HG02678 (cell line): ENCODE results near the gene PHACTR4.
"Not testable (repeated sequence)": the region's sequence is repeated elsewhere in the genome, so short reads cannot be mapped to it uniquely, and the experiment has no call there.

Source experiments
- ATAC-seq: cut with Tn5 transposase; IDR thresholded peaks from one replicate; pipeline ENCODE4 v1.9.1; 2021; ENCODE audit warnings: mild to moderate bottlenecking, moderate library complexity; ENCODE audit not compliant: unreplicated experiment

The PHACTR4 gene

GRCh38 chr1:28370239-28371009 lies 884 bp downstream of the PHACTR4 start:
- peak; percentile 10 for ATAC-seq

GRCh38 chr1:28371010-28371377 lies 1.5 kb downstream of the PHACTR4 start:
- ATAC-seq = no peak

GRCh38 chr1:28373450-28373849 lies 3.9 kb downstream of the PHACTR4 start:
- ATAC-seq = not testable (repeated sequence)

- no peak for ATAC-seq
Observed at GRCh38 chr1:28374297-28374696, 4.8 kb downstream of the PHACTR4 start.

- not testable (repeated sequence) for ATAC-seq
Observed at GRCh38 chr1:28375598-28375997, 6.1 kb downstream of the PHACTR4 start.

- not testable (repeated sequence) for ATAC-seq
Observed at GRCh38 chr1:28376195-28376594, 6.7 kb downstream of the PHACTR4 start.

- no peak for ATAC-seq
Observed at GRCh38 chr1:28378906-28379305, 9.4 kb downstream of the PHACTR4 start.

- ATAC-seq = no peak
Observed at GRCh38 chr1:28380394-28380793, 10.9 kb downstream of the PHACTR4 start.

- not testable (repeated sequence) for ATAC-seq
Observed at GRCh38 chr1:28383785-28384184, 14.2 kb downstream of the PHACTR4 start.

- no peak for ATAC-seq
Observed at GRCh38 chr1:28392027-28392652, 22.6 kb downstream of the PHACTR4 start.

- ATAC-seq = no peak
Observed at GRCh38 chr1:28394136-28394535, 24.6 kb downstream of the PHACTR4 start.

GRCh38 chr1:28395181-28395580 lies 25.6 kb downstream of the PHACTR4 start:
- no peak for ATAC-seq

GRCh38 chr1:28401760-28402159 lies 32.2 kb downstream of the PHACTR4 start:
- ATAC-seq = no peak

GRCh38 chr1:28409090-28409489 lies 39.5 kb downstream of the PHACTR4 start:
- ATAC-seq = no peak

GRCh38 chr1:28411656-28412055 lies 42.1 kb downstream of the PHACTR4 start:
- ATAC-seq = no peak

- ATAC-seq = no peak
Observed at GRCh38 chr1:28412731-28413130, 43.2 kb downstream of the PHACTR4 start.

GRCh38 chr1:28416509-28417194 lies 47.1 kb downstream of the PHACTR4 start:
- ATAC-seq = no peak

- no peak for ATAC-seq
Observed at GRCh38 chr1:28417441-28417922, 47.9 kb downstream of the PHACTR4 start.

GRCh38 chr1:28417926-28418637 lies 48.5 kb downstream of the PHACTR4 start:
- ATAC-seq = no peak

GRCh38 chr1:28421744-28422143 lies 52.2 kb downstream of the PHACTR4 start:
- no peak for ATAC-seq

- no peak for ATAC-seq
Observed at GRCh38 chr1:28426831-28427230, 57.3 kb downstream of the PHACTR4 start.
